NCI-H187 treated with DMSO at 0.1 percent for 48 hours (cell line): Measurements from ENCODE around the gene TNFSF4.
"Not testable (repeated sequence)": the region's sequence is repeated elsewhere in the genome, so short reads cannot be mapped to it uniquely, and the experiment has no call there.

Experiments used
- DNase-seq: peaks from one replicate; lab custom pipeline; 2025; lab: John Stamatoyannopoulos, UW

Gene TNFSF4

GRCh38 chr1:173206816-173207568, at the start of gene TNFSF4:
TSS of gene TNFSF4 (minus strand) at chr1:173207331. CDS start at chr1:173207176, 155 bp downstream.
- DNase-seq, result no peak

GRCh38 chr1:173255214-173255813, 48.2 kb upstream of the TNFSF4 start:
- no peak for DNase-seq

DNA sequence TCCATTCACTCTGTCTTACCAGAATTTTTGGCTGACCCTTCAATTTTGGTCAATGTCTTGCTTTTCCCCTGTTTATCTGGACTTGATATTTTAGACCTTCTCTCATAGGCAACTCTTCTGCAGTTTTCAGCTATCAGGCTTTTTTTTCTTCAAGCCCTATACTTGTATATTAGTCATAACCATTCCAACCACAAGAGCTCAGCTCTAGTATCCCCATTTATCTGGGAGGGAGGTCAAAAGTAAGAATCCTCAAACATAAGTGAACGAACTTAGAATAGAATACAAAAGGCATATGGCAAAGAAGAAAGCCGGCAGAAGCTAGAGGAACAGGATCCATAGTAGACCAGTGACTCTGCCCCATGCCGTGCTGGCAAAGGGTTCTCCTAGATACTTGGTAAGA, 45.9 kb upstream of the TNFSF4 start:
- no peak for DNase-seq

DNA sequence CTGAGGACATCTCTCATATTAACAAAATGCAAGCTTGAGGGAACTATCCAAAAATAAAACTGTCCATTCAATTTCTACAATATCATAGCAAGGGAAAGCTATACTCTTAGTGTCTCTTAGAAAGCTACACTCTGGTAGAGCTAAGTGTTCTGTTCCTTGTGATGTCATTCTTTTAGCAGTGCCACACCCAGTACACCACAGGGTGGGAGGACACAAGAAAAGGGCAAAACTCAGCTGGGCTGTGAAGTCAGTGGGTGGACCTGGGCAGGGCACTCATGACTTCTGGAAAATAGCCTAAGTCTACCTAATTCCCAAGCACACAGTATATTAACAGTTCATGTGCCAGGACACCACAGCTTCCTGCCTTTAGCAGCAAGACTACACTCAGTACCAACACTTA, 42.2 kb upstream of the TNFSF4 start:
- DNase-seq, result no peak

DNA sequence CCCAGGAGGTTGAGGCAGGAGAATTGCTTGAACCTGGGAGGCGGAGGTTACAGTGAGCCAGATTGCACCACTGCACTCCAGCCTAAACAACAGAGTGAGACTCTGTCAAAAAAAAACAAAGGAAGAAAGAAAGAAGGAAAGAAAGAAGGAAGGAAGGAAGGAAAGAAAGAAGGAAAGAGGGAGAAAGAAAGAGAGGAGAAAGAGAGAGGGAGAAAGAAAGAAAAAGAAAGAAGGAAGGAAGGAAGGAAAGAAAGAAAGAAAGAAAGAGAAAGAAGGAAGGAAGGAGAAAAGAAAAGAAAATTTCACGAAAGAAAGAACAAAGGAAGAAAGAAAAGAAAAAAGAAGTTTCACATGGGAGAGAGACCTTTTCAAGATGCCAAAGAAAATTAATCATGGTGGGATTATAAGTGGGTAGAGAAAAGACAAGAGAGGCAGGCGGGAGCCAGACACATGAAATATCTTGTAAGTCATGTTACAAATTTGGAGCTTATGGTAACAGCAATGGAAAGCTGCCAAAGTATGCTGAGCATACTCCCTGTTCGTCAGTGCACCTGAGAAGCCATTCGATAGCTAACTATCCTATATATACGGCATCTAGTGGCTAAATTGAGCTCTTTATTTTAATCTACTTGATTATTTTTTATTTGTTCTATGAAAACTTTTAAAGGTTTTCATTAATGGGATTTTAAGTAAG, 41.3 kb upstream of the TNFSF4 start:
- DNase-seq, result no peak

DNA sequence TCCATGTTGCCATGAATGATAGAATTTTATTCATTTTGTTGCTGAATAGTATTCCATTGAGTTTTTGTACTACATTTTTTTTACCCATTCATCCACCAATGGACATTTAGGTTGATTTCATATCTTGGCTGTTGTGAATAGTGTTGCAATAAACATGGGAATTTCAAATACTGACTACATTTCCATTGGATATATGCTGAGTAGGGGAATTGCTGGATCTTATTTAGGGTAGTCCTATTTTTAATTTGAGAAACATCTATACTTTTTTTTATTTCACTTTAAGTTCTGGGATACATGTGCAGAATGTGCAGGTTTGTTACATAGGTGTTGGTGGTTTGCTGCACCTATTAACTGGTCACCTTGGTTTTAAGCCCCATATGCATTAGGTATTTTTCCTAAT, 38.8 kb upstream of the TNFSF4 start:
- no peak for DNase-seq

- no peak for DNase-seq
These were observed 36.2 kb upstream of the TNFSF4 start for GRCh38 chr1:173243300-173243699.

DNA sequence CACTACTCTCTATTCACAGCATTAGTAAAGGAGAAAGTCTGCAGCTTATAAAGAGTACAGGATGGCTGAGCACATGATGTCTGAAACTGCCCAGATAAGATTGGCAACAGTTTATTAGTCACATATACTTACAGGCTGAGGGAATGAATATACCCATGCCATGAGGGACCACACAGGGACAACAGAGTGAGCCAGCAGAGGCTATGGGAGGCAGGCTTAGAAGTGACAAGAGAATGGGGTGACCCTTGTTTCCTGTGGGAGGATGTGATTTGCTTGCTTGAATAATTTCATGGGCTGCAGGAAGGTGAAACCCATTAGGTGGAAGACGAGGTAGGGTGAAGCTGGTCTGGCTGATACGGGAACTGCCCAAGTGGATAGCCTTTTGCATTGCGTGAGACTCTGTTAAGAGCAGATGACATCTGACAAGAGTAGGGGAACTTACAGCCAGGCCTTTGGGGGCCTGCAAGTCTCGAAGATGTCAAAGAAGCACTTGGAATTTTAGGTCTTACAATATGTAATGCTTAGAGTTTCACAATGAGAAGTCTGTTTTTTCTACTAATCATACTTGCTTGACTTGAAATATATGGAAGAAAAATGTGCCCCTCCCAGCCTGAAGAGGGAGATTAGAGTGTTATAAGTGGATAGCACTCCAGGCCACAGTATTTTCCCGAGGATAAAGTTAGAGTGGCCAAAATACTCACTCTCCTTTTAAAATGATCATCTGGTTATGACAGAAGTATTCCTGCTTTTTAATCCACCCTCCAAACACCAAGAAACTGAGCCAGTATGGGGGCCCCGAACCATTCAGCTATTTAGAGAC, 34.6 kb upstream of the TNFSF4 start:
- no peak for DNase-seq

- no peak for DNase-seq
These were observed 33.5 kb upstream of the TNFSF4 start for GRCh38 chr1:173240609-173241008.

GRCh38 chr1:173239058-173239457, 31.9 kb upstream of the TNFSF4 start:
- no peak for DNase-seq

- no peak for DNase-seq
These were observed 27.8 kb upstream of the TNFSF4 start for GRCh38 chr1:173234899-173235298.

DNA sequence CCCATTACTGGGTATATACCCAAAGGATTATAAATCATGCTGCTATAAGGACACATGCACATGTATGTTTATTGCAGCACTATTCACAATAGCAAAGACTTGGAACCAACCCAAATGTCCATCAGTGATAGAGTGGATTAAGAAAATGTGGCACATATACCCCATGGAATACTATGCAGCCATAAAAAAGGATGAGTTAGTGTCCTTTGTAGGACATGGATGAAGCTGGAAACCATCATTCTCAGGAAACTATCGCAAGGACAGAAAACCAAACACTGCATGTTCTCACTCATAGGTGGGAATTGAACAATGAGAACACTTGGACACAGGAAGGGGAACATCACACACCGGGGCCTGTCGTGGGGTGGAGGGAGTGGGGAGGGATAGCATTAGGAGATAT, 27.3 kb upstream of the TNFSF4 start:
- not testable (repeated sequence) for DNase-seq

DNA sequence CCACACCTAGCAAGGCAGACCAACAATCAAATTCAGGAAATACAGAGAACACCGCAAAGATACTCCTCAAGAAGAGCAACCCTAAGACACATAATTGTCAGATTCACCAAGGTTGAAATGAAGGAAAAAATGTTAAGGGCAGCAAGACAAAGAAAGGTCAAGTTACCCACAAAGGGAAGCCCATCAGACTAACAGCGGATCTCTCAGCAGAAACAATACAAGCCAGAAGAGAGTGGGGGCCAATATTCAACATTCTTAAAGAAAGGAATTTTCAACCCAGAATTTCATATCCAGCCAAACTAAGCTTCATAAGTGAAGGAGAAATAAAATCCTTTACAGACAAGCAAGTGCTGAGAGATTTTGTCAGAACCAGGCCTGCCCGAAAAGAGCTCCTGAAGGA, 21.9 kb upstream of the TNFSF4 start:
- not testable (repeated sequence) for DNase-seq

- no peak for DNase-seq
These were observed 17.8 kb upstream of the TNFSF4 start for GRCh38 chr1:173224949-173225348.

DNA sequence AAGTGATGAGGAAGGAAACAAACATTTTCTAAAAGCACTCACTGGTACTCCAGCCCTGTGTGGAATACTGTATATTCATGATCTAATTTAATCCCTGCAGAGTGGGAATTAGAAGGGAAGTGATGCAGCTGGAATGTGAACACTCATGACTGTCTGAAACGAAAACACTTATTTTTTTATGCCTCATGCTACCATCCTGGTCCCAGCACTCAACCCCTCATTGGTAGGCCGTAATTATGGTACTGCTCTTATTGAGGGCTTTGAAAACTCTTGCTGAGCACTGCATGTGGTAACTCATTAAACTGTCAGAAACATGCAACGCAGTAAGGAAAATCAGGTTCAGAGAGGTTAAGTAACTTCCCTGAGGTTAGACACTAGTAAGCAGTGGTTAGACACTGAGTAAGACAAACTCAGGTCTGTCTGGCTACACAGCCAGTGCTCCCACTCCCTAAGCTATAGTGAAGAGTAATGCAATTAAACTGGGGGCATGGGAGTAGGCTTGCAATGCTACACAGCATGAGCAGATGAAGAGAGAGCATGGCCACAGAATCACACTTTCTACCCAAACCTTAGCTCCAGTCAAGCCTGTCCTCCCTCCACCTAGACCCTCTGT, 17.3 kb upstream of the TNFSF4 start:
- no peak for DNase-seq

DNA sequence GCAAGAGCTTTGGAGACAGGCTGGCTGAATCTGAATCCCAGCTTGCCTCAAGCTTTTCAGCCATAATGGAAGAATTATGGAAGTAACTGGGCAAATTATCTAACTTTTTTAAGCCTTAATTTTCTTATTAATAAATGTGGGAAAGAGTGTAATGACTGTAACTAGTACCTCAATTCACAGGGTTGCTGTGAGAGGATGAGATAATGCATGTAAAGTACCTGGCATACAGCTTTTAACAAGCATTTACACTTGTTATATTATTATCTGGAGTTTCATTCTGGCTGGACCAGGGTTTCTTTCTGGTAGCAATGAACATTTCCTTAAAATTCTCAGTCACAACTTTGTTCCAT, 15.9 kb upstream of the TNFSF4 start:
- no peak for DNase-seq

- DNase-seq, result no peak
These were observed 15.3 kb upstream of the TNFSF4 start for GRCh38 chr1:173222149-173223030.

- DNase-seq, result no peak
These were observed 13.0 kb upstream of the TNFSF4 start for GRCh38 chr1:173220157-173220556.

- DNase-seq, result no peak
These were observed 6.5 kb upstream of the TNFSF4 start for GRCh38 chr1:173213665-173214064.

GRCh38 chr1:173212952-173213491, 5.9 kb upstream of the TNFSF4 start:
- DNase-seq, result no peak
